Fibroblast of lung (primary cell): ENCODE results near the gene NET1. TPM values are rescaled to one million over a fixed set of nuclear protein-coding genes. Genes with fewer than 3 reads are reported as not detected.

Source experiments
- DNase-seq, 2 donors: peaks; one replicate each; pipeline versions ENCODE4 v3.0.0 to v3.0.0-alpha.2; 2010; ENCODE audit warnings: low read depth in 2 of 2
- H2AFZ ChIP-seq: 2 replicates; pipeline ENCODE4 v1.5.1; 2012; ENCODE audit warnings: low read length, control low read depth, inconsistent platforms
- H3K27ac ChIP-seq: 2 replicates; pipeline ENCODE4 v1.5.1; 2011; ENCODE audit warnings: low read length, control low read depth; ENCODE audit not compliant: insufficient read depth
- H3K27me3 ChIP-seq: 2 replicates; pipeline ENCODE4 v1.5.1; 2011; ENCODE audit warnings: mild to moderate bottlenecking, low read length; ENCODE audit not compliant: control insufficient read depth, insufficient read depth
- H3K36me3 ChIP-seq: 2 replicates; pipeline ENCODE4 v1.5.1; 2011; ENCODE audit warnings: low read length; ENCODE audit not compliant: control insufficient read depth, insufficient read depth
- H3K4me1 ChIP-seq: 2 replicates; pipeline ENCODE4 v1.5.1; 2011; ENCODE audit warnings: low read length; ENCODE audit not compliant: control insufficient read depth, insufficient read depth; ENCODE audit errors: extremely low read depth
- H3K4me2 ChIP-seq: 2 replicates; pipeline ENCODE4 v1.5.1; 2011; ENCODE audit warnings: low read length, control low read depth; ENCODE audit not compliant: insufficient read depth; ENCODE audit errors: extremely low read depth
- H3K4me3 ChIP-seq, 4 experiments: fragments of 200-600 bp in 1 of 4; sonication (generic) in 1 of 4; replicated peaks in 1 of 4; 2 replicates each; pipeline ENCODE4 v1.5.1; 2011 to 2016; ENCODE audit warnings: low read length in 4 of 4, low read depth in 3 of 4, mild to moderate bottlenecking in 3 of 4, control low read depth in 2 of 4, inconsistent platforms in 1 of 4, mixed read lengths in 1 of 4; ENCODE audit not compliant: insufficient read depth in 1 of 4; ENCODE audit errors: control extremely low read depth in 1 of 4
- H3K79me2 ChIP-seq: 2 replicates; pipeline ENCODE4 v1.5.1; 2012; ENCODE audit warnings: mild to moderate bottlenecking, low read length, inconsistent platforms; ENCODE audit not compliant: control insufficient read depth, insufficient read depth
- H3K9ac ChIP-seq: 2 replicates; pipeline ENCODE4 v1.5.1; 2011; ENCODE audit warnings: mild to moderate bottlenecking, low read length, control low read depth; ENCODE audit not compliant: insufficient read depth
- H3K9me3 ChIP-seq: 2 replicates; pipeline ENCODE4 v1.5.1; 2012; ENCODE audit warnings: low read depth, low read length; ENCODE audit not compliant: control insufficient read depth, insufficient read depth
- H4K20me1 ChIP-seq: 2 replicates; pipeline ENCODE4 v1.5.1; 2011; ENCODE audit warnings: low read length; ENCODE audit not compliant: control insufficient read depth, insufficient read depth; ENCODE audit errors: extremely low read depth
- CTCF ChIP-seq, 2 donors: IDR thresholded peaks in 1 of 2; conservative IDR thresholded peaks in 1 of 2; 1 replicate in 1 of 2; 2 replicates in 1 of 2; pipeline ENCODE4 v1.5.1; 2011 to 2012; ENCODE audit warnings: low read length in 2 of 2, control low read depth in 1 of 2, inconsistent platforms in 1 of 2, low read depth in 1 of 2, mild to moderate bottlenecking in 1 of 2
- EZH2 ChIP-seq: IDR thresholded peaks from 2 replicates; pipeline ENCODE4 v1.5.1; 2012; ENCODE audit warnings: low read length, control low read depth, mild to moderate bottlenecking; ENCODE audit errors: missing control alignments
- polyA plus RNA-seq, 2 donors: library from polyadenylated mRNA; depleted of rRNA in 1 of 2; stranded (reverse) in 1 of 2; unstranded in 1 of 2; fragments of >200 nt; gene quantifications; 2 replicates each; pipeline ENCODE4 v1.2.1, GENCODE V29; 2011 to 2012; ENCODE audit warnings: missing spikeins in 1 of 2
- total RNA-seq: library from RNA; depleted of rRNA; stranded (reverse); fragments of >200 nt; gene quantifications from 2 replicates; pipeline ENCODE4 v1.2.1, GENCODE V29; 2014

The NET1 gene
- total and polyA plus RNA-seq, 2 donors (not counting 1 experiment from before 2014, with no cell fraction given) = 7.2 to 45.4 TPM

GRCh38 chr10:5434017-5434753, 21.8 kb downstream of the NET1 start:
- Histone ChIP-seq H3K36me3 (no peaks in the 10 kb centered on the region), H2AFZ (peak overlapping the region; percentile 23)
- DNase-seq = peak; percentile 81 to 82

GRCh38 chr10:5435328-5435727, 23.0 kb downstream of the NET1 start:
- H3K27ac ChIP-seq = no peak overlapping the region
- no peak for TF ChIP-seq CTCF (conservative IDR thresholded peaks at IDR 0.05 in 1 of 2, IDR thresholded peaks at IDR 0.05 in 1 of 2; ENCODE audit: low read depth in 1 of 2, low read length in 2 of 2)
- TF ChIP-seq EZH2 = no peak

More at GRCh38 chr10:5434017-5434753, 21.8 kb downstream of the NET1 start:
- Histone ChIP-seq H3K9ac (no peak overlapping the region), H3K4me1 (no peaks in the 10 kb centered on the region), H3K27ac (peak overlapping the region; percentile 4), H3K27me3 (no peaks in the 10 kb centered on the region), H3K79me2 (no peaks in the 10 kb centered on the region), H3K4me2 (peak overlapping the region; percentile 7), H4K20me1 (no peaks in the 10 kb centered on the region), H3K4me3 (no peak overlapping the region), H3K9me3 (no peaks in the 10 kb centered on the region)
- TF ChIP-seq EZH2 (no peak), CTCF (conservative IDR thresholded peaks at IDR 0.05 in 1 of 2, IDR thresholded peaks at IDR 0.05 in 1 of 2; ENCODE audit: low read depth in 1 of 2, low read length in 2 of 2) (peak; percentile 71 to 74)

GRCh38 chr10:5440206-5440605, 27.8 kb downstream of the NET1 start:
- Histone ChIP-seq H3K4me1 (no peaks in the 10 kb centered on the region), H3K4me2 (no peak overlapping the region), H3K9me3 (no peaks in the 10 kb centered on the region), H3K4me3 (no peak overlapping the region), H3K36me3 (no peaks in the 10 kb centered on the region), H2AFZ (no peak overlapping the region), H3K27me3 (no peaks in the 10 kb centered on the region), H3K27ac (no peak overlapping the region), H3K79me2 (no peaks in the 10 kb centered on the region), H4K20me1 (no peaks in the 10 kb centered on the region), H3K9ac (no peak overlapping the region)
- DNase-seq = no peak
- TF ChIP-seq CTCF (conservative IDR thresholded peaks at IDR 0.05 in 1 of 2, IDR thresholded peaks at IDR 0.05 in 1 of 2; ENCODE audit: low read depth in 1 of 2, low read length in 2 of 2) = no peak
- no peak for TF ChIP-seq EZH2

More at GRCh38 chr10:5435328-5435727, 23.0 kb downstream of the NET1 start:
- no peaks in the 10 kb centered on the region for H3K79me2 ChIP-seq
- no peaks in the 10 kb centered on the region for H4K20me1 ChIP-seq
- no peak overlapping the region for H3K9ac ChIP-seq
- H3K4me1 ChIP-seq = no peaks in the 10 kb centered on the region
- no peaks in the 10 kb centered on the region for H3K9me3 ChIP-seq
- no peak overlapping the region for H3K4me3 ChIP-seq
- no peak overlapping the region for H2AFZ ChIP-seq
- no peak for DNase-seq
- H3K4me2 ChIP-seq = no peak overlapping the region
- no peaks in the 10 kb centered on the region for H3K36me3 ChIP-seq
- H3K27me3 ChIP-seq = no peaks in the 10 kb centered on the region
